ENCODE results near the gene EGLN2.

DNA sequence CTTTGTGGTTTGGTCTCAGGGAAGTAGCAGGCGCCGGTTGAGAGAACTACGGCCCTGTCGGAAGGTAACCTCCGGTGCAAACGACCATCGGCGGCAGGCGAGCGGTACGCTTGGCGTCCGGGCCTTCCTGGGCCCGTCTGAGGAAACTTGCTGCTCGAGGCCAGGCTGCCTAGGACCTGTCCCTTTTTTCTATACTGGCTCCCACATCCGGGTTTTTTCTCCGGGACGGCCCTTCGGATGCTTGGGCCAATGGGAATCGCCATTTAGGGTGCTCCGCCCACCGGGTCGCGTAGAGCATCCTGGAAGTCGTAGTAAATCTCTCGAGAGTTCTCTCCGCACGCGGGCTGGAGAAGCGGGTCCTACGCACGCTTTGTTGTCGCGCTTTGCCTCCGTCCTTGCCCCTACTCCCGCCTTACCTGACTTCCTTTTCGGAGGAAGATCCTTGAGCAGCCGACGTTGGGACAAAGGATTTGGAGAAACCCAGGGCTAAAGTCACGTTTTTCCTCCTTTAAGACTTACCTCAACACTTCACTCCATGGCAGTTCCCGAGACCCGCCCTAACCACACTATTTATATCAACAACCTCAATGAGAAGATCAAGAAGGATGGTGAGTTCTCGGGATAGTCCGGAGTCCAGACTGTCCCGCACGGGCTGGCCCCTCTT, 48.0 kb upstream of the EGLN2 start, which contains the start of gene SNRPA:
- TF ChIP-seq, protein P1, sequence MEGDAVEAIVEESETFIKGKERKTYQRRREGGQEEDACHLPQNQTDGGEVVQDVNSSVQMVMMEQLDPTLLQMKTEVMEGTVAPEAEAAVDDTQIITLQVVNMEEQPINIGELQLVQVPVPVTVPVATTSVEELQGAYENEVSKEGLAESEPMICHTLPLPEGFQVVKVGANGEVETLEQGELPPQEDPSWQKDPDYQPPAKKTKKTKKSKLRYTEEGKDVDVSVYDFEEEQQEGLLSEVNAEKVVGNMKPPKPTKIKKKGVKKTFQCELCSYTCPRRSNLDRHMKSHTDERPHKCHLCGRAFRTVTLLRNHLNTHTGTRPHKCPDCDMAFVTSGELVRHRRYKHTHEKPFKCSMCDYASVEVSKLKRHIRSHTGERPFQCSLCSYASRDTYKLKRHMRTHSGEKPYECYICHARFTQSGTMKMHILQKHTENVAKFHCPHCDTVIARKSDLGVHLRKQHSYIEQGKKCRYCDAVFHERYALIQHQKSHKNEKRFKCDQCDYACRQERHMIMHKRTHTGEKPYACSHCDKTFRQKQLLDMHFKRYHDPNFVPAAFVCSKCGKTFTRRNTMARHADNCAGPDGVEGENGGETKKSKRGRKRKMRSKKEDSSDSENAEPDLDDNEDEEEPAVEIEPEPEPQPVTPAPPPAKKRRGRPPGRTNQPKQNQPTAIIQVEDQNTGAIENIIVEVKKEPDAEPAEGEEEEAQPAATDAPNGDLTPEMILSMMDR (IDR thresholded peaks at IDR 0.05): no peak
- TF ChIP-seq POLR2A (IDR thresholded peaks at IDR 0.05): peak; percentile 41 to 86 (median 84)

Measured in body of pancreas (tissue), 4 donors.